Body of pancreas (tissue), 4 donors: ENCODE measurements around the gene CHAF1A.

Experiments
- CTCF ChIP-seq, 7 experiments: fragments of 450-650 bp in 4 of 7; fragments of 200-600 bp in 3 of 7; sonication (generic) in 3 of 7; IDR thresholded peaks; one replicate each; pipeline ENCODE4 v1.5.1; 2016 to 2019; ENCODE audit warnings: antibody characterized with exemption in 7 of 7
- POLR2A ChIP-seq, 3 donors: fragments of 450-650 bp; IDR thresholded peaks; one replicate each; pipeline ENCODE4 v1.6.1; 2016; ENCODE audit warnings: antibody characterized with exemption in 3 of 3, mild to moderate bottlenecking in 2 of 3

GRCh38 chr19:4429771-4430171 is 27.3 kb downstream of the CHAF1A start:
- TF ChIP-seq CTCF (IDR thresholded peaks at IDR 0.05) (no peak), POLR2A (IDR thresholded peaks at IDR 0.05) (no peak)
